T-cell (primary cell): Measurements from ENCODE around the gene CCT7. TPM values are rescaled to one million over a fixed set of nuclear protein-coding genes. Genes with fewer than 3 reads are reported as not detected.
A peak's percentile ranks its signal among the peaks of the same experiment; 100 is the strongest.

Source experiments
- ATAC-seq, 4 experiments: fragments of 200-7000 bp in 3 of 4; fragments of 150-1000 bp in 1 of 4; cut with Tn5 transposase; replicated peaks in 1 of 4; 1 replicate in 3 of 4; 2 replicates in 1 of 4; pipeline ENCODE4 v1.10.0; 2021; ENCODE audit warnings: moderate library complexity in 3 of 4, mild to moderate bottlenecking in 2 of 4, moderate number of reproducible peaks in 1 of 4
- CTCF ChIA-PET, 2 donors: fragments of 300-600 bp; sonication (Branson Sonifier 250); formaldehyde crosslinking; loops; one replicate each; lab custom pipeline; 2022; ENCODE audit warnings: antibody characterized with exemption in 2 of 2; lab: Charles Lee
- POLR2A ChIA-PET, 2 donors: fragments of 300-600 bp; sonication (Branson Sonifier 250); formaldehyde crosslinking; loops; one replicate each; lab custom pipeline; 2022; ENCODE audit warnings: antibody characterized with exemption in 2 of 2; lab: Charles Lee
- DNase-seq, 35 experiments: peaks; one replicate each; pipeline versions ENCODE4 v3.0.0 to v3.0.0-alpha.2; 2013 to 2023
- H3K27ac ChIP-seq: one replicate; pipeline ENCODE4 v1.5.1; 2013; ENCODE audit warnings: low read length
- H3K27me3 ChIP-seq, 2 experiments: replicated peaks in 1 of 2; 1 replicate in 1 of 2; 2 replicates in 1 of 2; pipeline versions ENCODE4 v1.6.1 to v1.7.0; 2013; ENCODE audit warnings: low read length in 1 of 2, mixed read lengths in 1 of 2; ENCODE audit not compliant: control insufficient read depth in 2 of 2, insufficient read depth in 2 of 2; ENCODE audit errors: extremely low read depth in 1 of 2
- H3K36me3 ChIP-seq, 2 donors: 1 replicate in 1 of 2; 2 replicates in 1 of 2; pipeline versions ENCODE4 v1.6.1 to v1.7.0; 2013; ENCODE audit warnings: low read length in 1 of 2; ENCODE audit not compliant: control insufficient read depth in 2 of 2, insufficient read depth in 1 of 2; ENCODE audit errors: extremely low read depth in 1 of 2
- H3K4me1 ChIP-seq, 2 experiments: 1 replicate in 1 of 2; 2 replicates in 1 of 2; pipeline versions ENCODE4 v1.6.1 to v1.7.0; 2013; ENCODE audit warnings: low read length in 2 of 2, mixed read lengths in 1 of 2; ENCODE audit not compliant: insufficient read depth in 2 of 2, control insufficient read depth in 1 of 2; ENCODE audit errors: extremely low read depth in 1 of 2
- H3K4me3 ChIP-seq, 2 donors: 1 replicate in 1 of 2; 2 replicates in 1 of 2; pipeline versions ENCODE4 v1.5.1 to v1.7.0; 2013; ENCODE audit warnings: mild to moderate bottlenecking in 2 of 2, low read length in 1 of 2, moderate library complexity in 1 of 2; ENCODE audit not compliant: control insufficient read depth in 1 of 2; ENCODE audit errors: extremely low read depth in 1 of 2
- H3K9me3 ChIP-seq: 2 replicates; pipeline ENCODE4 v1.7.0; 2013
- H3K27ac Mint-ChIP-seq, 2 donors: one replicate each; pipeline ENCODE4 v1.8.0; 2020 to 2021; ENCODE audit warnings: mild to moderate bottlenecking in 2 of 2, mixed read lengths in 2 of 2
- H3K27me3 Mint-ChIP-seq, 2 donors: one replicate each; pipeline ENCODE4 v1.8.0; 2021 to 2022; ENCODE audit warnings: mixed read lengths in 2 of 2
- H3K36me3 Mint-ChIP-seq: one replicate; pipeline ENCODE4 v1.8.0; 2021; ENCODE audit warnings: mixed read lengths
- H3K4me1 Mint-ChIP-seq, 3 donors: one replicate each; pipeline ENCODE4 v1.8.0; 2020 to 2022; ENCODE audit warnings: mixed read lengths in 3 of 3, mild to moderate bottlenecking in 1 of 3
- H3K4me3 Mint-ChIP-seq, 3 donors: one replicate each; pipeline ENCODE4 v1.8.0; 2020 to 2022; ENCODE audit warnings: mild to moderate bottlenecking in 3 of 3, mixed read lengths in 3 of 3, moderate library complexity in 3 of 3
- H3K9me3 Mint-ChIP-seq, 3 donors: one replicate each; pipeline ENCODE4 v1.8.0; 2020 to 2022; ENCODE audit warnings: mixed read lengths in 3 of 3
- WGBS: methylation state at CpG from one replicate; pipeline ENCODE4 v1.1.5; 2013; ENCODE audit warnings: missing lambda C conversion rate; ENCODE audit not compliant: insufficient coverage; 5-methylcytosine and 5-hydroxymethylcytosine counted together
- total RNA-seq, 35 experiments: library from RNA in 6 of 35; stranded (reverse) in 6 of 35; fragments of 120-200 nt in 1 of 35; gene quantifications; one replicate each; pipeline versions ENCODE4 v1.2.1 to v1.2.4 and lab custom pipeline; 2013 to 2026

CCT7 gene
- total RNA-seq, 5 donors from 2014 or later (not counting 1 experiment from before 2014, with no cell fraction given) = 120 to 210 (median 193) TPM

GRCh38 chr2:73258186-73258912 is 24.2 kb downstream of the CCT7 start:
- ChIA-PET CTCF (interaction anchor here in 1 of 2 donors (0.7 kb wide), 1 partner anchor 32 kb away, joined by 4 read pairs; no protein-coding TSS in a partner anchor), POLR2A (no interaction called here)
- H3K4me1 Mint-ChIP-seq = peaks cover 6 to 14% (median 12%) of the 10 kb centered on the region in 3 donors
- DNase-seq (no peak), ATAC-seq (no peak)
- H3K27me3 Mint-ChIP-seq = no peaks in the 10 kb centered on the region
- no peaks in the 10 kb centered on the region for H3K9me3 Mint-ChIP-seq
- H3K36me3 Mint-ChIP-seq = peaks cover 7% of the 10 kb centered on the region
- H3K4me3 Mint-ChIP-seq = no peak overlapping the region
- Histone ChIP-seq H3K36me3 (peaks cover 11 to 31% of the 10 kb centered on the region in 2 donors), H3K27me3 (no peaks in the 10 kb centered on the region), H3K27ac (no peak overlapping the region), H3K4me3 (no peak overlapping the region), H3K9me3 (no peaks in the 10 kb centered on the region), H3K4me1 (peaks cover 0 to 9% of the 10 kb centered on the region in 2 experiments)
- WGBS = 91% methylated on average over 5 of the region's 8 CpGs
- no peak overlapping the region for H3K27ac Mint-ChIP-seq

GRCh38 chr2:73258913-73259215 is 24.8 kb downstream of the CCT7 start:
- H3K27me3 Mint-ChIP-seq = no peaks in the 10 kb centered on the region
- no peak overlapping the region for H3K4me3 Mint-ChIP-seq
- peaks cover 6 to 14% (median 12%) of the 10 kb centered on the region in 3 donors for H3K4me1 Mint-ChIP-seq
- H3K4me3 ChIP-seq = no peak overlapping the region
- DNase-seq = no peak
- ATAC-seq = no peak
- H3K27me3 ChIP-seq = no peaks in the 10 kb centered on the region
- no peaks in the 10 kb centered on the region for H3K9me3 Mint-ChIP-seq
- H3K36me3 ChIP-seq = peaks cover 16 to 29% of the 10 kb centered on the region in 2 donors
- ChIA-PET CTCF (no interaction called here), POLR2A (no interaction called here)
- peaks cover 5% of the 10 kb centered on the region for H3K36me3 Mint-ChIP-seq
- H3K27ac Mint-ChIP-seq = no peak overlapping the region
- WGBS = 98% methylated on average over 6 of the region's 9 CpGs
- peaks cover 0 to 9% of the 10 kb centered on the region in 2 experiments for H3K4me1 ChIP-seq
- H3K27ac ChIP-seq = no peak overlapping the region
- no peaks in the 10 kb centered on the region for H3K9me3 ChIP-seq

GRCh38 chr2:73259276-73259675 is 25.2 kb downstream of the CCT7 start:
- Histone ChIP-seq H3K9me3 (no peaks in the 10 kb centered on the region), H3K4me1 (peaks cover 0 to 9% of the 10 kb centered on the region in 2 experiments), H3K27ac (no peak overlapping the region), H3K27me3 (no peaks in the 10 kb centered on the region), H3K4me3 (no peak overlapping the region), H3K36me3 (peaks cover 18 to 24% of the 10 kb centered on the region in 2 donors)
- POLR2A ChIA-PET = no interaction called here
- DNase-seq (no peak), ATAC-seq (no peak)
- no peaks in the 10 kb centered on the region for H3K27me3 Mint-ChIP-seq
- no peak overlapping the region for H3K27ac Mint-ChIP-seq
- CTCF ChIA-PET = no interaction called here
- no peak overlapping the region for H3K4me3 Mint-ChIP-seq
- peaks cover 10% of the 10 kb centered on the region for H3K36me3 Mint-ChIP-seq
- H3K9me3 Mint-ChIP-seq = no peaks in the 10 kb centered on the region
- H3K4me1 Mint-ChIP-seq = peaks cover 6 to 14% (median 12%) of the 10 kb centered on the region in 3 donors
- 92% methylated on average over 4 of the region's 8 CpGs for WGBS

GRCh38 chr2:73259704-73260337 is 25.7 kb downstream of the CCT7 start:
- DNase-seq (no peak), ATAC-seq (no peak)
- ChIA-PET POLR2A (no interaction called here), CTCF (no interaction called here)
- Histone ChIP-seq H3K27me3 (no peaks in the 10 kb centered on the region), H3K4me1 (peaks cover 0 to 9% of the 10 kb centered on the region in 2 experiments), H3K9me3 (no peaks in the 10 kb centered on the region), H3K4me3 (no peak overlapping the region), H3K36me3 (peaks cover 18 to 23% of the 10 kb centered on the region in 2 donors), H3K27ac (no peak overlapping the region)
- H3K4me3 Mint-ChIP-seq = no peak overlapping the region
- H3K27me3 Mint-ChIP-seq = no peaks in the 10 kb centered on the region
- WGBS = 87% methylated on average over 4 of the region's 4 CpGs
- peaks cover 6 to 14% (median 12%) of the 10 kb centered on the region in 3 donors for H3K4me1 Mint-ChIP-seq
- H3K9me3 Mint-ChIP-seq = no peaks in the 10 kb centered on the region
- H3K36me3 Mint-ChIP-seq = peaks cover 12% of the 10 kb centered on the region
- peak overlapping the region in 1 of 2 donors; percentile 52 for H3K27ac Mint-ChIP-seq

- ChIA-PET CTCF (no interaction called here), POLR2A (no interaction called here)
- no peak for DNase-seq
Measured at GRCh38 chr2:73260338-73260984, 26.4 kb downstream of the CCT7 start.

GRCh38 chr2:73262108-73262651 is 28.1 kb downstream of the CCT7 start:
- DNase-seq = no peak
- ATAC-seq = no peak
- Histone ChIP-seq H3K36me3 (peaks cover 14 to 23% of the 10 kb centered on the region in 2 donors), H3K27me3 (no peaks in the 10 kb centered on the region), H3K27ac (no peak overlapping the region), H3K9me3 (no peaks in the 10 kb centered on the region), H3K4me1 (peaks cover 0 to 9% of the 10 kb centered on the region in 2 experiments), H3K4me3 (no peak overlapping the region)
- WGBS = no CpG with 5 or more reads among the region's 4 CpGs
- no peak overlapping the region for H3K27ac Mint-ChIP-seq
- H3K4me1 Mint-ChIP-seq = peaks cover 12 to 15% (median 13%) of the 10 kb centered on the region in 3 donors
- no peak overlapping the region for H3K4me3 Mint-ChIP-seq
- H3K9me3 Mint-ChIP-seq = no peaks in the 10 kb centered on the region
- ChIA-PET CTCF (interaction anchor here in 1 of 2 donors (0.7 kb wide), 1 partner anchor 157 kb away, joined by 4 read pairs; no protein-coding TSS in a partner anchor), POLR2A (no interaction called here)
- H3K36me3 Mint-ChIP-seq = peaks cover 12% of the 10 kb centered on the region
- no peaks in the 10 kb centered on the region for H3K27me3 Mint-ChIP-seq

More at GRCh38 chr2:73260338-73260984, 26.4 kb downstream of the CCT7 start:
- Histone ChIP-seq H3K27ac (no peak overlapping the region), H3K9me3 (no peaks in the 10 kb centered on the region), H3K4me1 (peaks cover 0 to 9% of the 10 kb centered on the region in 2 experiments), H3K4me3 (no peak overlapping the region), H3K27me3 (no peaks in the 10 kb centered on the region), H3K36me3 (peaks cover 18 to 23% of the 10 kb centered on the region in 2 donors)
- Mint-ChIP-seq H3K36me3 (peaks cover 12% of the 10 kb centered on the region), H3K27me3 (no peaks in the 10 kb centered on the region), H3K4me1 (peaks cover 6 to 14% (median 12%) of the 10 kb centered on the region in 3 donors), H3K9me3 (no peaks in the 10 kb centered on the region), H3K27ac (no peak overlapping the region), H3K4me3 (no peak overlapping the region)
- 91% methylated on average over 8 of the region's 17 CpGs for WGBS
- no peak for ATAC-seq
